Measurements from ENCODE around the gene KCNK2.

The KCNK2 gene

DNA sequence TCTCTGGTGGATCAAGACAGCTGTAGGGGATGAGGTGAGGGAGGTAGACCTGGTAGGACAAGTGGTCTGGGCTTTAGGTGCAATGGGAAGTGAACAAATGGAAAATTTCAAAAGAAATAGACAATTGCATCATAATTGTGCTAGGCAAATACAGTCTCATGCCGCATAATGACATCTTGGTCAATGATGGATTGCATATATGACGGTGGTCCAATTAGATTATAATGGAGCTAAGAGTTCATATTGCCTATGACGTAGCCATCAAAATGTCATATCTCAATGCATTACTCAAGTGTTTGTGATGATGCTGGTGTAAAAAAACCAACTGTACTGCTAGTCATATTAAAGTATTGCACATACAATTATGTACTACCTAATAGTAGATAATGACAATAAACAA lies 19.0 kb downstream of the KCNK2 start:
- DNase-seq, result no peak

DNA sequence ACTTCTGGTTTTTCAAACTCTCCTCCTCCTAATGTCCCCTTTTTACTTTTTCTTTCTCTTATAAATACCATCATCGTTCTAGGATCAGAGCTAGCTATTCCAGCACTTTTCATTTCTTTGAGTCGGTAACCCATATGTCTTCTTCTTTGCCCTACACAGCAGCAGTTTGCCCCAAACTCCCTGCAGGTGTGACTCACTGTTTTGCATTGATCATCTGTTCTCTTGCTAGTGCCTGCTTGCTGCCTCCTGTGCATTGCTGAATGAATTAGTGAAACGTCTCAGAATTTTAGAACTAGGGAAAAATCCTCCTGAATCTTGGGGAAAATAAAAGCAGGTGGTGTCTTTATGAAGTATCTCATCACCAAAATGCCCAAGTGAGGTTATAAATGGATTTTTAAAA lies 21.7 kb downstream of the KCNK2 start:
- DNase-seq, result peak; percentile 35

DNA sequence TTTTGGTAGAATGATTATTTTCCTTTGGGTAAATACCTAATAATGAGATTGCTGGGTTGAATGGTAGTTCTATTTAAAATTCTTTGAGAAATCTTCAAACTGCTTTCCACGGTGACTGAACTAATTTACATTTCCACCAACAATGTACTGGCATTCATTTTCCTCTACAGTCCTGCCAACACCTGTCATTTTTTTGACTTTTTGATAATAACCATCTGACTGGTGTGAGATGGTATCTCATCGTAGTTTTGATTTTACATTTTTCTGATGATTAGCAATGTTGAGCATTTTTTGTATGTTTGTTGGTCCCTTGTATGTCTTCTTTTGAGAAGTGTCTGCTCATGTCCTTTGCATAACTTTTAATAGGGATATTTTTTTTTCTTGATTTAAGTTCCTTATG lies 23.5 kb downstream of the KCNK2 start:
- DNase-seq, result no peak

GRCh38 chr1:215109171-215109570 lies 26.6 kb downstream of the KCNK2 start:
- DNase-seq, result no peak

DNA sequence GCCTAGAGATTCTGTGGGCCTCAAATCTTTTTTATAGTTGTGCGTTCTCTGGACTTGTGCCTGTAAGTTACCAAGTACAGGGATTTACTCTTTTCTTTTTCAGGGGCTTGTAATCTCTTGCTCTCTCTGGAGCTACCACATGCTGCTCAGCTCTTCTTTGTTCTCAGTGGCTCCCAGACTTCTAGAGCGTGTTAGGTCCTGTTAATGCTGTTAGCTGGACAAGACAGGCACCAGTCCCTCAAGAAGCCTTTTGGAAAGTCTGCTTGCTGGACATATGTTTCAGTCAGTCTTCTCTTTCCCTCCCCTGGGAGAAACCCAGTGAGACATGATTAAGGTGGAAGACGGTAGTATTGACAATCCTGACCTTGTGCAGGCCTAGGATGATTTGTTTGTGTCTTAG lies 29.4 kb downstream of the KCNK2 start:
- no peak for DNase-seq

DNA sequence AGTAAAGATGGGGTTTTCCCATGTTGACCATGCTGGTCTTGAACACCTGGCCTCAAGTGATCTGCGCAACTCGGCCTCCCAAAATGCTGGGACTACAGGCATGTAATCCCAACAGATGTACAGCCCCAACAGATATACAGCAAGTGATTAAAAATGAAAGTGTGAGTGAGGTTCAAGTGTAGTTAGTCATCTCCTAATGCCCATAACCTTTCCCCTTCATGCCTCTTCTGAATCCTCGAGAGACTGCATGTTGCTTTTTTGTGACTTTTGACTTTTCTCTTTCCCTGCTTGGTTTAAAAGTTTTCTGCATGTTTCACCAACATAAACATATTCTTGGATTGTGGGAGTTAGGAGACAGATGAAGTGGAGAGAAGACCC lies 31.2 kb downstream of the KCNK2 start:
- no peak for DNase-seq

- peak; percentile 88 for DNase-seq
Measured at GRCh38 chr1:215114154-215114933, 31.8 kb downstream of the KCNK2 start.

- DNase-seq, result peak; percentile 10
Measured at GRCh38 chr1:215115760-215116159, 33.2 kb downstream of the KCNK2 start.

DNA sequence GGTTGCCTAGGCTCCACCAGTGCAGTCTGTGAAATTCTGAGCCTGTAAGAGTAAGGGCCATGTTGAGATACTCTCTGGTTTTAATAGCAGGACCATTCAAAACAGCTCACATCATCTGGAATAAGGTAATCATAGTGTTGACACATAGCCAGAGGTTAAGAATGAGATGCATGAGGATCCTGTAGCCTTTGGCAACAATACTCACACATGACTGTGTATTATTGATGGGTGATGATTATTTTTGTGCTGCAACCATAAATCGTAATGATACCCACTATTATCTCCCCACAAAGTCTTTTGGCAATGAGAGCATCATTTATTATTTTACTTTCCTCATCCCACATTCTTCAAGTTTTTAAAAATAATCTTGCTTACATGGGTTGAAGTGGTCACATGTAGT lies 35.5 kb downstream of the KCNK2 start:
- DNase-seq, result peak; percentile 67

DNA sequence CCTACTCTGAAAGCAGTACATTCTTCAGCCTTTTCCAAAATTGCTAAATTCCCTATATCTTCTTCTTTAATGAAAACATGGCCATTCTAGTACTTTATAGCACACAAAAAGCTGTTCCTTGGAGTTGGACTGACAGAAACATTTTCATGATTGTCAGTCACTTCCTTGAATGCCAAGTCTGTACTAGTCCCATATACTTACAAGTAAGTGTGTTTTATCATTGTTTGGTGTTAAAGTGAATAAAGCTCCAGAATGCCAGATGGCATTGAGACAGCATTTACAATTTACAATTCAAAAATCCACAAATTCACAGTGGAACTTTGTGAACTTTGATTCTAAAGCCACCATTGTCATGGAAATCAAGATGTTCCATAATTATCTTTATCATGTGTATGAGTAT lies 36.5 kb downstream of the KCNK2 start:
- DNase-seq, result no peak

- peak; percentile 34 for DNase-seq
Measured at GRCh38 chr1:215119719-215120365, 37.3 kb downstream of the KCNK2 start.

- no peak for DNase-seq
Measured at GRCh38 chr1:215128504-215128903, 46.0 kb downstream of the KCNK2 start.

DNA sequence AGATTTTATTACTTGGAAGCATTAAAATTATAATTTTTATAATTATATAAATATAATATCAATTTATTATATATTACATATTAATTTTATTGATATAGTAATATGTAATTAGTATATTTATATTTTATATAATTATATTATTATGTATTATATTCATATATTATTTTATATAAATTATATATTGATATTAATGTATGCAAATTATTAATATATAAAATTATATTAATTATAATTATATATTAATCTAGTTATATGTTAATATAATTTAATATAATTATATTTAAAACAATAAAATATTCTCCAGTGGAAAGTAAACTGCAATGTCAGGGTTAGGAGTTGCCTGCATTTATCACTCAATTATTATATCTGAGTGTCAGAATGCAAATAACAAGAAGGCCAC lies 48.8 kb downstream of the KCNK2 start:
- DNase-seq, result no peak

GRCh38 chr1:215132156-215132555 lies 49.6 kb downstream of the KCNK2 start:
- DNase-seq, result peak; percentile 51

DNA sequence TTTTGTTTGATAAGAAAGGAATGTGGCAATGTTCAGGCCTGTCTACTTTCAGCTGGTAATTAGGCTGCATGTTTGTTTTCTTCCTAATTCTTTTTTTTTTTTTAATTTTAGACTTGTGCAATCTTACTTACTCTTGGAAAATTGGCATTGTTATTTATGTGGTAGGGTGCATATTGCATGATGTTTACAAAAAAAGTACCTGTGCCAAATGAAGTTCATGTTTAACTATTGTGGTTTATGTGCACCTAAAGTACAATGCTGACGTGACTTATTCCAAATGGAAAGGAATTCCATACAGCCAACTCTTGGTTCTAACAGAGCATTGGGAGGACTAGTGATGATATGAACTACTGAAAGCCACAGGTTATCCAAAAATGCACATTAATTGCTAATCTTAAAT lies 51.0 kb downstream of the KCNK2 start:
- no peak for DNase-seq

DNA sequence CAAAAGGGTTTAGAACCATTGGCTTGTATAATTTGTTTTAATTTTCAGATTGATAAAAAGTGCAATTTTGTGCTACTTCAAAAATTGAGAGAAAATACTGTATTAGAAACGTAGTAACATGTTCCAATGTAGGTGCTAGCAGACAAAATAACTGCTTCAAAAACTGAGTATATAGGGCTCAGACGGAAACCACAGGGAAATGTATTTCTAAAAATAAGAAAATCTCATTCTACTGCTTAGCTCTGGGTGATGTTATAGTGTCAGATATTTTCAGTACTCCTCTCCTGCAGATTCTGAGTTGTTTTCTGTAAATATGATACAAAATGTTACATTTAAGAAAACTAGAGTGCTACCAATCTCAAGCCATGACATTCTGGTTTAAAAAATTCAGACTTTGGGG lies 55.4 kb downstream of the KCNK2 start:
- no peak for DNase-seq

DNA sequence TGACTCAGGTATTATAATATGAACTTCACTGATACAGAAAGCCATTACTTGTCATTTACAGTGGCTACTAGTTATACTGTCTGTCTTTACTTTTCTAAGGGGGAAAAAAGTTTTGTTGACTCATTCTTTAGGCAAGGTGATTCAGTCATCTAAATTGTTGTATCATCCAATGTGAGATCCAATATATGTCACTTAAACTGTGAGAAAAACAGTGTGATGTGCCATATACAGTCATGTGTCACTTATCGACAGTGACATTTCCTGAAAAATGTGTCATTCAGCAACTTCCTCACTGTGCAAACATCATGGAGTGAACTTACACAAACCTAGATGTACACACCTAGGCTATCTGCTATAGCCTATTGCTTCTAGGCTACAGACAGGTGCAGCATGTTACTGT lies 57.6 kb downstream of the KCNK2 start:
- DNase-seq, result no peak

DNA sequence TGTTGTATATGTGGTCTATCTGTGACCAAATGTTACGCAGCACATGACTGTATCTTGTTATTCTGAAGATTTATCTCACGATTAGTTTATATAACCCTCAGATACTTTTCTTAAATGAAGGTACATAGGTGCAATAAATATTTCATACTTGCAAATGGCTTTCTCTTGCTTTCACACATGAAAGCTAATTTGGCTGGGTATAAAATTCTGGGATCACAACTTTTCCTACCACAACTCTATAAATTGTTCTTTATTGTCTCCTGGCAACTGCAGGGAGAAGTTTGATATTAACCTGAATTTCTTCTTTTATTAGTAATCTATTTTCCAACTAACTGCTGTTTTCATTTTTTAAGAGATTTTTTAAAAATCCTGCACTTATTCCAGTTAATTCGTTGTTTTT lies 58.9 kb downstream of the KCNK2 start:
- no peak for DNase-seq

DNA sequence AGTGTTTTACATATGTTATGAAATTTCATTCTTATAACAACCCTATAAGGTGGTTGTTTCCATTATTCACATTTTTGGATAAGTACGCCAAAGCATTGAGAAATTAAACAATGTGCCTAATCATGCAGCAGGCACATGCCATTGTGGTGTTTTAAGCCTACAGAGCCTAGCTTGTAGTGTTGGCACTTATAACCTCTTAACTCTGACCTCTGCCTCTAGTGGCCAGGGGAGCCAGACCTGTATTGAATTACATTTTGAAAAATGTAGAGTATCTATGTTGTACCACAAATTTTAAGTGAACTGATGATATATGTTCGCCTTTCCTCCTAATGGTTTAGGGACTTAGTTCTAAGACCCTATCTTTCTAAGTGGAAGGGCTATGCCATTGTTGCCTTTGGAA lies 61.0 kb downstream of the KCNK2 start:
- DNase-seq, result no peak

- DNase-seq, result peak; percentile 58
Measured at GRCh38 chr1:215146240-215146975, 63.9 kb downstream of the KCNK2 start.

DNA sequence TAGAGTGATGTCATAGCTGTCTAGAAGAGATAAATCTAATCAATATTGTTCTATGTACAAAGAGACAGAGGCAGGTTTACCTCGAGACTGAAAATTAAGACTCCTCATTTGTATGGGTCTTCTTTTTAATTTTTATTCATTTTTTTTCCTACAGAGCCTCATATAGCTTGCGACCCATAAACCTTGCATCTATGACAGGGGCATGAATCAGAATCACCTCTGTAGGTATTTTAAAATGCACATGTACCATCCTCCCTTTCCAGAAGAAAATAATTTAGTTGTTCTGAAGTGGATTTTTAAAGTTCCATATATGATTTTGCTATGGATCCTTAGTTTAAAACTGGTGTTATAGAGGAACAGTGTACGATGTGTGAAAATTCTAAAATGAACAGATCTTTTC lies 64.5 kb downstream of the KCNK2 start:
- DNase-seq, result no peak

DNA sequence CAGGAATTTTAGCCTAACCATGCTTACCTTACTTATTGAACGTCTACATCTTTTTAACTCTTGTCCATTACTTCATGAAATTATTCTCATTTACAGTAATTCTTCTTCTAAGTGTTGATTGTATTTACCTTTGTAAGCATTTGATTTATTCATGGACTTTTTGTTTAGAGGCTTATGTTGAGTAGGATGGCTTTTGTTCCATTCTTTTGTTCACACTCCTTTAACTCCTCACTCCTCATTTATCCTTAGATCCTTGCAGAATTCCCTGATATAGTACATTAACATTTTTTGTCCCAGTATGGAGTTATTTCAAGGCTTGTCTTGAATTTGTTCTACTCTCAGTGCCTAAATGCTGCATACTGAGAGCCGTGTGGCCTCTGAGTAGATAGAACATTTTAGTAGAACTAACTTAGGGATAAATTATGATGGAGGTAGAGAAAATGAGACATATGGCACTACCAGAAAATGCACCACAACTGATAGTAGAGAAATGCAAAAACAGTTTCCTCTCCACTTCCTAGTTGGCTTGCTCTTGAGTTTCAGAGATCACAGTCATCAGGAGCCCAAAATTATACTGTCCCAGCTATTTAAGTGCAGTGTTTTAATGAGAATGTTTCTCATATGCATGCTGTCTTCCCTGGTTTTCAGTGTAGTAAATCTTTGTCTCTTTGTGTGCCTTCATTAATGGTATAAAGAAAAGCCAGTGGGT lies 69.5 kb downstream of the KCNK2 start:
- DNase-seq, result no peak

DNA sequence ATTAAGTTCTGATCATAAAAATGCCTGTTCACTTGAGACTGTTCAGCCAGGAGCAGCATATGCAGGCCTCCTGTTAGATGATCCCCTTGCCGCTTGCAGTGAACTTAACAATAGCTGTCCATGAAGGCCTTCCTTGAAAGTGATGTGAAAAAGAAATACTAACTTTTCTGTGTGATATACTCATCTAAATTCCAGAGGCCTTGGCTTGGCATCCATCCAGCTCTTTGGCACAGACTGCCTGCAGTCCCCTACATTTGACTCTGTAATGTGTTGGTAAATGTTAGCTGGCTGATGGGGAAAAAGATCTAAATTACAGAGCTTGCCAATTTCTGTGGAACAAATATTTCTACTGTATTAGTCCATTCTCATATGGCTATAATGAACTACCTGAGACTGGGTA lies 73.7 kb downstream of the KCNK2 start:
- DNase-seq, result peak; percentile 70

DNA sequence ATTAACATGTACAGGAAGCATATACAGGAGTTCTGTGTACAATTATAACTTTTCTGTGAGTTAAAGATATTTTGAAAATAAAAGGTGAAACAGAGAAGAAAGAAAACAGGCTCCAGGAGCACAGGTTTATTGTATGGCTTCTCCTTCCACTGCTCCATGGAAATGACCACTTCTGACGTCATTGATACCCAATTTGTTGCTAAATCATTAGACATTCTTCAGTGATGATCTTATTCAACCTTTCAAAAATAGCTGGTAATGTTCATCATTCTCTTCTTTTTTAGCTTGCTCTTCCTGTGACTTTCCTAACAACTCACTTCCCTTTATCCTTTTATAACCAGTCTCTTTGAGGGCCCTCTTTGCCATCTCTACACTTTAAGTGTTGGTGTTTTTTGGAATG lies 77.8 kb downstream of the KCNK2 start:
- DNase-seq, result peak; percentile 63

Data from fibroblast of skin of right quadriceps (primary cell).